Activated T-cell treated with anti-CD3 and anti-CD28 coated beads, Interleukin-2, amount 50 U/mL, for 72 hours (primary cell): Measurements from ENCODE around the gene LCMT1. TPM values are rescaled to one million over a fixed set of nuclear protein-coding genes. Genes with fewer than 3 reads are reported as not detected.

Source experiments
- ATAC-seq, 2 donors: fragments of 150-1000 bp; cut with Tn5 transposase; replicated peaks in 1 of 2; 2 replicates each; pipeline ENCODE4 v1.10.0; 2021; ENCODE audit warnings: moderate library complexity in 2 of 2, mild to moderate bottlenecking in 1 of 2
- DNase-seq, 2 donors: peaks; one replicate each; pipeline ENCODE4 v3.0.0; 2021 to 2022; ENCODE audit warnings: mixed read lengths in 1 of 2
- H3K27ac Mint-ChIP-seq: one replicate; pipeline ENCODE4 v1.8.0; 2022; ENCODE audit warnings: mild to moderate bottlenecking, moderate library complexity, mixed read lengths
- H3K27me3 Mint-ChIP-seq: one replicate; pipeline ENCODE4 v1.8.0; 2022; ENCODE audit warnings: low read depth, mixed read lengths
- H3K36me3 Mint-ChIP-seq, 2 donors: one replicate each; pipeline ENCODE4 v1.8.0; 2022; ENCODE audit warnings: mixed read lengths in 2 of 2, mild to moderate bottlenecking in 1 of 2; ENCODE audit not compliant: insufficient read depth in 2 of 2
- H3K4me1 Mint-ChIP-seq: one replicate; pipeline ENCODE4 v1.8.0; 2022; ENCODE audit warnings: low read depth, mixed read lengths
- H3K4me3 Mint-ChIP-seq, 2 donors: one replicate each; pipeline ENCODE4 v1.8.0; 2022; ENCODE audit warnings: mild to moderate bottlenecking in 2 of 2, mixed read lengths in 2 of 2, moderate library complexity in 2 of 2
- H3K9me3 Mint-ChIP-seq, 2 donors: one replicate each; pipeline ENCODE4 v1.8.0; 2022; ENCODE audit warnings: mixed read lengths in 2 of 2
- total RNA-seq, 2 donors: library from RNA; stranded (reverse); gene quantifications; one replicate each; pipeline ENCODE4 v1.2.3, GENCODE V29; 2022

Gene LCMT1
- total RNA-seq, 2 donors from 2014 or later: 43.7 to 50.1 TPM

DNA sequence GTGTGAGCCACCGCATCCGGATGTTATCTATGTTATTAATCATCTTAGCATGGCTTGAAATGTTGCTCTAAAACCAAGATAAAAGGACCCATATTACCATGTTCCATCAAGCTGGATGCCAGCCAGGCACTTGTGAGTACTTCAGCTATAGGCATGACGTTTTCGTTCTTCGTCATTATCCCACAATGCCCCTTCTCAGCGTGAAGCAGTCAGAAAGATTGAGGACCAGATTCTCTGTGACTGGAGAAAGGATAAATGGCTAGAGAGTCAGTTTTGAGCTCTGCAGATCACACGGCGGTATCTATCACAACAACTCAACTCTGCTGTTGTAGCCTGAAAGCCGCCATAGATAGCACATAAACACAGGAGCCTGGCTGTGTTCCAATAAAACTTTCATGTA is 29.8 kb upstream of the LCMT1 start:
- DNase-seq (no peak), ATAC-seq (no peak)
- H3K9me3 Mint-ChIP-seq: no peaks in the 10 kb centered on the region
- H3K4me3 Mint-ChIP-seq: no peak overlapping the region
- H3K27ac Mint-ChIP-seq: no peak overlapping the region
- no peaks in the 10 kb centered on the region for H3K4me1 Mint-ChIP-seq
- no peaks in the 10 kb centered on the region for H3K27me3 Mint-ChIP-seq
- peaks cover 0 to 2% of the 10 kb centered on the region in 2 donors for H3K36me3 Mint-ChIP-seq

DNA sequence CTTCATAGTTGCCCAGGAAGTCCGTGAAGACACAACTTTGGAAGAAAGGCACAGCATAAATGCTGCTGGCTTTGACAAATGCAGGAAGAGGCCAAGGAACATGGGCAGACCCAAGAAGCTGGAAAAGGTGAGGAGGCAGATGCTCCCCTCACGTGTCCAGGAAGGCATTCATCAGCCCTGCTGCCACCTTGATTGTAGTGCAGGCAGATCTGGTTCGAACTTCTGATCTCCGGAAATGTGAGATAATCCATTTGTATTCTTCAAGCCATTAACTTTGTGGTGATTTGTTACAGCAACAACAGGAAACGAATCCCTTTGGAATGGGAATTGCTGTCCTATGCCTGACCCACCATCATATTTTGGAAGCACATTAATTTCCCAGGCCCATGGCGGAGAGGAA is 28.5 kb upstream of the LCMT1 start:
- DNase-seq (no peak), ATAC-seq (no peak)
- no peak overlapping the region for H3K27ac Mint-ChIP-seq
- H3K9me3 Mint-ChIP-seq: no peaks in the 10 kb centered on the region
- H3K4me1 Mint-ChIP-seq: no peaks in the 10 kb centered on the region
- H3K27me3 Mint-ChIP-seq: no peaks in the 10 kb centered on the region
- no peaks in the 10 kb centered on the region for H3K36me3 Mint-ChIP-seq
- no peak overlapping the region for H3K4me3 Mint-ChIP-seq

- ATAC-seq: no peak
- H3K36me3 Mint-ChIP-seq: no peaks in the 10 kb centered on the region
- no peaks in the 10 kb centered on the region for H3K4me1 Mint-ChIP-seq
- DNase-seq: no peak
- H3K27me3 Mint-ChIP-seq: no peaks in the 10 kb centered on the region
- H3K9me3 Mint-ChIP-seq: no peaks in the 10 kb centered on the region
- H3K4me3 Mint-ChIP-seq: no peak overlapping the region
- no peak overlapping the region for H3K27ac Mint-ChIP-seq
Observed at GRCh38 chr16:25083701-25084100, 27.8 kb upstream of the LCMT1 start.

DNA sequence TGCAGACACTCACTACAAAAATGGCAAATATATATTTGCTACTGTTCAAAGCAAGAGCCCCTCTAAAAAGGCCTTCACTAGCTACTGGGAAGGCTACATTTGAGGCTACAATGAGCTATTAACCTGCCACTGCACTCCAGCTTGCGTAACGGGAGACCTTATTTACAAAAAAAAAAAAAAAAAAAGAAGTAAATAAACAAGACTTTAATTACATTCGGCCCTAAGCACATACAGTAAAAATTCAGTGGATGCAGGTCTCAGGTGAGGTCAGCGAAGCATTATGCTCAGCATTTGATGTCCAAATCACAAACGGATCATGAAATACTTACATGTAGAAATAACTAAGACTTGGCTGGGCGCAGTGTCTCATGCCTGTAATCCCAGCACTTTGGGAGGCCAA is 26.7 kb upstream of the LCMT1 start:
- no peaks in the 10 kb centered on the region for H3K27me3 Mint-ChIP-seq
- H3K27ac Mint-ChIP-seq: no peak overlapping the region
- ATAC-seq (no peak), DNase-seq (no peak)
- no peaks in the 10 kb centered on the region for H3K9me3 Mint-ChIP-seq
- no peaks in the 10 kb centered on the region for H3K36me3 Mint-ChIP-seq
- H3K4me3 Mint-ChIP-seq: no peak overlapping the region
- no peaks in the 10 kb centered on the region for H3K4me1 Mint-ChIP-seq

DNA sequence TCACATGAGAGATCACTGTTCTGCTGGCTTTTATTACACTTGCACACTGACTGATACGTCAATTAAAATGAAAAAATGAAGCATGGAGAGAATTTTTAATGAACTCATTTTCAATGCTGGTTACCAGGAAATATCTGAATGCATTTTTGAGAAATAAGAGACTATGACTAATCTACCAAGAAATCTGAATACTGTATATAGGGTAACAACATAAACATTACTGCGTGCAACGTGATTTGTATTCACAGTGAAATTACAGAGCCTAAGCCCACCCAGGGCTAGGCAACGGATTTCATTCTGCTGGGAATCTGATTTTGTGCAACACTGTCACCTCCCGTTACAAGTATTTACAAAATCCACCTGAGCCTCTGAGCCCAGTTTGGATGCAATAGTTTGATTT is 23.8 kb upstream of the LCMT1 start:
- Mint-ChIP-seq H3K27me3 (no peaks in the 10 kb centered on the region), H3K9me3 (no peaks in the 10 kb centered on the region), H3K4me3 (no peak overlapping the region), H3K27ac (no peak overlapping the region), H3K4me1 (peaks cover 5% of the 10 kb centered on the region), H3K36me3 (no peaks in the 10 kb centered on the region)
- DNase-seq: no peak
- ATAC-seq: no peak

- Mint-ChIP-seq H3K27me3 (no peaks in the 10 kb centered on the region), H3K36me3 (no peaks in the 10 kb centered on the region), H3K27ac (no peak overlapping the region)
Observed at GRCh38 chr16:25089351-25089750, 22.2 kb upstream of the LCMT1 start.

DNA sequence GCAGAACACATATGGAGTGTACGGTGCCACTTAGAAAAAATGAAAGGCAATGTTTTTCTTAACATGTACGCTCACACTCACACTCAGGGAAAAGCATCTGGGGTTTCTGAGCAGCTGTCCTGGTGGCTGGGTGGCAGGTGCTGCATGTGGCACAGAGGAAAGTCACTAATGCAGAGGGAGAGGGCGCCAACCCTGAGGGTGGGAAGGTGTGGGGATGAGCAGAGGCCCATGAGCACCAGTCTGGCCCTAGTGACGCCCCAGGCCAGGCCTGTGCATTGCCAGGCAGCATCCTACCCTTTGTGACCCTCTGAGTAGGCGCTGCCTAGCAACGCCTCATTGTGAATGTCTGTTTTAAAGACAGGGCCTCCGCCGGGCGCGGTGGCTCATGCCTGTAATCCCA is 19.1 kb upstream of the LCMT1 start:
- no peak for ATAC-seq
- DNase-seq: no peak
- H3K27me3 Mint-ChIP-seq: peaks cover 8% of the 10 kb centered on the region
- no peak overlapping the region for H3K27ac Mint-ChIP-seq
- no peaks in the 10 kb centered on the region for H3K36me3 Mint-ChIP-seq
- H3K4me3 Mint-ChIP-seq: peak overlapping the region; percentile 31 to 55
- H3K9me3 Mint-ChIP-seq: no peaks in the 10 kb centered on the region
- H3K4me1 Mint-ChIP-seq: peaks cover 24% of the 10 kb centered on the region

More at GRCh38 chr16:25089351-25089750, 22.2 kb upstream of the LCMT1 start:
- Mint-ChIP-seq H3K9me3 (no peaks in the 10 kb centered on the region), H3K4me3 (no peak overlapping the region), H3K4me1 (peaks cover 21% of the 10 kb centered on the region)
- no peak for ATAC-seq
- DNase-seq: no peak

DNA sequence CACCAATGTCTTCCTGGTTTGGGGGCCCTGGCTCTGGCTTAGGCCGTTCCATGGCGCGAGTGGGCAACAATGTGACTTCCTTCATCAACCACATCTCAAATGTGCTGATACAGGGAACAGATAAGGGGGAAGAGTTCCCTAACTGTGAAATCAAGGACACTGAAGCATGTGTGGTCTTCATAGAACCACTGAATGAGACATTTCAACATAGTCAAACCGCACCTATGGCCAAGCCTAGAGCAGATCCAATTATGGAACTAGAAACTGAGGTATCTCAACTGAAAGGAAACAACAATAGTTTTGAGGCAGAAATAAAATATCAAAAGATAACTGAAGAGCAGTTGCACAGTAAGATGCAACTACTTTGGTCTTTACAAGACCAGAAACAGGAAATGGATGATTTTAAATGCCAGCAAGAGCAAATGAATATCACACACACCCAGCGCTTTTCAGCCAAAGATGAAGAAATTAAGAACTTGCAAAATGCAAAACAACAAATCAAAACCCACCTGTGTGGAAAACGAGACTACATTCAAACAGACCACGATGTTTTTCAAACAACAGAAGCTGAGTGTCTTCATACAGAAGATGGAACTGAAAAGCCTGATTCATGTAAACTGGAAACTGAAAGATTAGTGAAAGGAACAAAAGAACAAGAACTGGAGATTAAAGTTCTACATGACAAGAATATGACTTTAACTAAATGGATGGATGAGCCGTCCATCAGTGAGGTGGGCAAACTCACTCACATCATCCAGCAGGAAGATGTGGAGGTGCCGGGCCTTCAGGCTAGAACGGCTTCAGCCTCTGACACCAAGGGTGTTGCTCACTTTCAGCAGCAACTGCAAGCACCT is 18.1 kb upstream of the LCMT1 start:
- Mint-ChIP-seq H3K27ac (peak overlapping the region; percentile 69), H3K4me1 (peaks cover 24% of the 10 kb centered on the region), H3K27me3 (peaks cover 8% of the 10 kb centered on the region), H3K4me3 (peak overlapping the region; percentile 55 to 73), H3K36me3 (no peaks in the 10 kb centered on the region), H3K9me3 (no peaks in the 10 kb centered on the region)
- ATAC-seq (peak; percentile 77 to 79), DNase-seq (peak; percentile 14)

DNA sequence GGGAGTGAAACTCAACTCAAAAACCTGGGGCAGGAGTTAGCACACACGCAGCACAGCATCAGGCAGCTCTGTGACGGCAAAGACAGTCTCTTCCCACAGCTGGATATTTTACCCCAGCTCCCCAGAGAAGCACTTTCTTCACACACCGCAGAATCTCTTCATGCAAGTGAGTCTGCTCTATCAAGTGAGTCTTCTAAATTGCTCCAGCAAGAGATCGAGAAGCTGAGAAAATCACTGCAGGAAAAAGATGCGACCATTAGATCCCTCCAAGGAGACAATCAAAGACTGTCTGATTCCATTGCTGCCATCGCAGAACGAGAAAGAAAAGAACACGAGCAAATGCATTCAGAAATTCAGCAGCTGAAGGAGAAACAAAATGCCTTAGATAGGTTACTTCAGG is 16.9 kb upstream of the LCMT1 start:
- Mint-ChIP-seq H3K27me3 (peaks cover 8% of the 10 kb centered on the region), H3K9me3 (no peaks in the 10 kb centered on the region), H3K36me3 (no peaks in the 10 kb centered on the region), H3K4me1 (peaks cover 24% of the 10 kb centered on the region), H3K27ac (no peak overlapping the region), H3K4me3 (no peak overlapping the region)
- ATAC-seq (no peak), DNase-seq (no peak)

- H3K9me3 Mint-ChIP-seq: no peaks in the 10 kb centered on the region
- H3K4me1 Mint-ChIP-seq: peaks cover 24% of the 10 kb centered on the region
- no peak for ATAC-seq
- peaks cover 8% of the 10 kb centered on the region for H3K27me3 Mint-ChIP-seq
- H3K27ac Mint-ChIP-seq: no peak overlapping the region
- no peaks in the 10 kb centered on the region for H3K36me3 Mint-ChIP-seq
- no peak overlapping the region for H3K4me3 Mint-ChIP-seq
- no peak for DNase-seq
Observed at GRCh38 chr16:25095636-25096035, 15.9 kb upstream of the LCMT1 start.

GRCh38 chr16:25097276-25097975 is 14.1 kb upstream of the LCMT1 start:
- H3K36me3 Mint-ChIP-seq: no peaks in the 10 kb centered on the region
- ATAC-seq (no peak), DNase-seq (no peak)
- H3K4me1 Mint-ChIP-seq: peaks cover 20% of the 10 kb centered on the region
- no peak overlapping the region for H3K4me3 Mint-ChIP-seq
- no peak overlapping the region for H3K27ac Mint-ChIP-seq
- H3K27me3 Mint-ChIP-seq: peaks cover 8% of the 10 kb centered on the region
- H3K9me3 Mint-ChIP-seq: no peaks in the 10 kb centered on the region

- Mint-ChIP-seq H3K4me1 (no peaks in the 10 kb centered on the region), H3K27me3 (no peaks in the 10 kb centered on the region), H3K27ac (no peak overlapping the region), H3K9me3 (no peaks in the 10 kb centered on the region), H3K4me3 (no peak overlapping the region), H3K36me3 (no peaks in the 10 kb centered on the region)
- DNase-seq (no peak), ATAC-seq (no peak)
Observed at GRCh38 chr16:25100511-25100910, 11.0 kb upstream of the LCMT1 start.

DNA sequence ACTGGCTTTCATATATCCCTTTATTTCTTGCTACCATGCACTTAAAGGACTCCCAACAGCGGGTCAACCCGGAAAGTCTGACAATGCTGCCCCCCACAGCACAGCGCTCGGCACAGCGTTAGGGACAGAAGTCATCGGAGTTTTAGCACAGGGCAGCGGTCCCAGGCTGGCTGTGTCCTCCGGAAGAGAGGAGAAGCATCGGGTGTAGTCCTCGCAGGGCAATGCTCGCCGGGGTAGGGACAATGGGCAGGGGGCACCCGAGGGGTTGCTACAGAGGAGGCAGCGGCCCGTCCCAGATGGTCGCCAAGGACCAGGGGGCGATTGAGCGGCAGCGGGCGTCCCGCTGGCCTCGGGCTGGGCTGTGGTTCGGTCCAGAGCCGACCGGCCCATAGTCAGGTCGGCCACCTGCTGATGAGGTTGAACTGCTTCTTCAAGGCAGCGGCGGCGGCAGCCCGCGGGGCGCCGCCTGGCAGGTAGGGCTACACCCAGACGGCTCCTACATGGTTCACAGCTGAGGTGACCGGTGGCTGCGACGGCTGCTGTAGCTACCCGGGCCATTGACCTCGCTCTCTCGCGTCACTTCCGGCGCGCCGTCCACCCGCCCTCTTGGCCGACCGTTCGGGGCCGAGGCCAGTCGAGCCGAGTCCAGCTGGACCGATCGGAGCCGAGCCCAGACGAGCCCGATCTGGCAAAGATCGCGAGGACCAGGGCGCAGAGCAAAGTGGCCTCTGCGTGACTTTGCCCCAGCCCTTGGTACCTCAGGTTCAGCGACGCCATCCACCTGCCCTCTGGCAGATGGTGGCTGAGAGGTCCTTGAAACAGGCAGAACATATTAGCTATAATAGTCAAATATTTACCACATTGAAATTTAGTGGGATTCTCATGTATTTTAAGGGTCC is 4.7 kb upstream of the LCMT1 start:
- Mint-ChIP-seq H3K9me3 (no peaks in the 10 kb centered on the region), H3K27ac (peak overlapping the region; percentile 92), H3K4me3 (peak overlapping the region; percentile 97 to 99), H3K36me3 (peaks cover 4 to 7% of the 10 kb centered on the region in 2 donors), H3K4me1 (peaks cover 37% of the 10 kb centered on the region), H3K27me3 (no peaks in the 10 kb centered on the region)
- peak; percentile 92 to 93 for DNase-seq
- peak; percentile 73 to 78 for ATAC-seq
